GM11168 (cell line): ENCODE measurements around the gene SLC35E4.
"Not testable (repeated sequence)": the region's sequence is repeated elsewhere in the genome, so short reads cannot be mapped to it uniquely, and the experiment has no call there.

Source experiments
- in situ Hi-C: fragments of 300-500 bp; cut with MboI; formaldehyde crosslinking; loops from one replicate; pipeline ENCODE4 v1.12.0; 2022; ENCODE audit warnings: low sequenced_read_pairs; ENCODE audit not compliant: unreplicated experiment

The SLC35E4 gene

DNA sequence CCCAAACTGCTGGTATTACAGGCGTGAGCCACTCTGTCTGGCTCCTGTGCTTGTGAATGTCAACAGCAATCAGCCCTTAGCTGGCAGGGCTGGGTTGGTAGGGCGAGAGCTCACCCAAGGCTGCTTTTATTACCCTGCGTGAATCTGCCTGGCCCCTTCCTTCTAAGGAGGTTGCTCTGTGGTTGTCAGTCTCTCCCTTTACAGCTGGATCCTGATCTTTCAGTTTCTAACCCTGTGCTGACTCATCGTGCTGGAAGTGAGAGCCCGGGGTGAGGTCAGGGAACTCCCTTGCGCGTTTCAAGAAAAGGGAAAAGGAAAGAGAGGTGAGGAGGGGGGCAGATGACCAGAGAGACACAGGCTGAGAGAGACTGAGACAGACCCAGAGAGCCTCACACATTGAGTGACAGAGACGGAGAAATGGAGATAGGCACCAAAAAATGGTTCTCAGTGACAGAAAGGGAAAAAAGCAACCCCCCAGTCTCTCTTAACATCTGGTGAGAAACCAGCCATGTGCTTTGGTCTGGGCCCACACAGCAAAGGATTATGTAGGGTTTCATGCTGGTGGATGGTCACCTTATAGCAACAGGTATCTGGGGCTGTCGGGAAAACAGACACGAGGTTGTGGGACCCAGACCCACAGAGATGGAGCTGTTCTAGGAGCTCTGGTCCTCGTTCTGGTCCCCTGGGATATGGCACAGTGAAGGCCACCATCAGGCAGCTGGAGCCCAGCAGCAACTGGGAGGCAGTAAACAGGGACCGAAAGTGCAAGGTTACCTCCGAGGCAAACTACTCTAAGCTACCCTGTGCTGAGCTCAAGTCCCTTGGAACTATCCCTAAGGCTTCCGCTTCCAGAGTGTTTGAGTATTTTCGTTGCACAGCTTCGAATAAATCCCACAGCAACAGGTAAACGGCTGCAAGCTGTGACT lies 26.1 kb upstream of the SLC35E4 start:
- in situ Hi-C loops = no loop called here

DNA sequence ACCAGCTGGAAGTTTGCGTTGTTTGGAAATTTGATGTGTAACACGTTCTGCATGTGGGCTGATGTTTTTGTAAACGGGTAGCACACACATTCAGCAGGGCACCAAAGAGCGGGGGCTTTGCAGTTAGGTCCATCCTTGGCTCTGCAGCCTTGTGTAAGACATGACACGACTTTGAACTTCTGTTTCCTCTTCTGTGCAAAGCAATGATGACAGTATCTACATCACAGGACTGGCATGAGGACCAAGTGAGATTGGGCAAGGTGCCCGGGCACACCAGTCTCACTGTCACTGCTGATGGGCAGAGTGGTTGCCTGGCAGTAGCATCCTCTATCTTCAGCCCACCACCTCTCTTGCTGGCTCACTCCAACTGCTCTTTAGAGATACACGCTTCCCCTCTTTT lies 25.3 kb upstream of the SLC35E4 start:
- in situ Hi-C loops = no loop called here

DNA sequence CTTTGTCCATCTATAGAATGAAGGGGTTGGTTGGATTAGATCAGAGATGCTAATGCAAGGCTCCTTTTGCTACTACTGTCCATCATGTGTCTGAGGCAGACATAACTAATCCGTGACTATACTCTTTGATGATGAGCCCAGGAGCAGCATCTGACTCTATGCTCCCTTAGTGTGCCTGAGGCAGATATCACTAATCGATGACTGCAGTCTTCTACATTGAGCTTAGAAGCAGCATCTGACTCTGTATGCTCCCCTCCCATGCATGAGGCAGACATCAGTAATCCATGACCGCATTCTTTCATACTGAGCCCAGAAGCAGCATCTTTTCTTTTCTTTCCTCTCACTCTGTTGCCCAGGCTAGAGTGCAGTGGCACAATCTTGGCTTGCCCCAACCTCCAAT lies 24.4 kb upstream of the SLC35E4 start:
- in situ Hi-C loops = no loop called here

DNA sequence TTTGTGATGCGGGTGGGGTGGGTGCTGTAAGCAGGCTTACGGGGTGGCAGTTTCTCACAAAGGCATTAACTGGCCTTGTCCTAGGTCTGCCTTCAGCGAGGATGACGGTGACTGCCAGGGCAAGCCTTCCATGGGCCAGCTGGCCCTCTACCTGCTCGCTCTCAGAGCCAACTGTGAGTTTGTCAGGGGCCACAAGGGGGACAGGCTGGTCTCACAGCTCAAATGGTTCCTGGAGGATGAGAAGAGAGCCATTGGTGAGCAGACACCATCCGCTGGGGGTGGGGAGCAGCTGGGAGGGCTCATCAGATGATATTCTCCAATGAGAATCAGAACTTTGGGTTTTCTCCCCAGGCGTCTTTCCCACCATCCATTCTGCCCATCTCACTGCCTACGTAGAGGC lies 22.8 kb upstream of the SLC35E4 start:
- in situ Hi-C loops = no loop called here

DNA sequence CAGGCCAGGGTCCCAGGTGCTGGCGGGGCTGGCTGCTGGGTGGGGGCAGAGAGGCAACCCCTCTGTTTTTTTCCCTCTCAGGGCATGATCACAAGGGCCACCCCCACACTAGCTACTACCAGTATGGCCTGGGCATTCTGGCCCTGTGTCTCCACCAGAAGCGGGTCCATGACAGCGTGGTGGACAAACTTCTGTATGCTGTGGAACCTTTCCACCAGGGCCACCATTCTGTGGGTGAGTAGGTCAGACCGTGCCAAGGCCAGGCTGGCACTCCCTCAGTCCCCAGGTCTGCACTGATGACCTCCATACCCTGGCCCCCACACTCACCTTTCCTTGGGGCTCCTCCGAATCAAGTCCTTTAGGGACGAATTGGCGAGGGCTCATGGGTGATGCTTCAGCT lies 21.3 kb upstream of the SLC35E4 start:
- in situ Hi-C loops = no loop called here

DNA sequence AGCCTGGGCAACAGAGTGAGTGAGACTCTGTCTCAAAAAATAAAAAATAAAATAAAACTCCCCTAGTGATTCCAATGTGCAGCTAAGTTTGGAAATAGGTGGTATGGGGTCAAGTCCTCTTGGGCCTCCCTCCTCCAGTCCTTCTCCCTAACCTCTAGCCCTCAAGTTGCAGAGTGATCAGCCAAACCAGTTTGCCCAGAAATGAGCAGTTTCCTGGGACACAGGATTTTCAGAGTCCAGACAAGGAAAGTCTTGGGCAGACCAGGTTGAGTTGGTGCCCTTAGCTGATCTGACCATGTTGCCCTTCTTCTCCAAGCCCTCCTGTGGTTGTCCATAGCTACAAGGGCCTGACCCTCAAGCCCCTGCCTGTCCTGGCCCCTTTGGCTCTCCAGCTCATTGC lies 20.7 kb upstream of the SLC35E4 start:
- in situ Hi-C loops = no loop called here

DNA sequence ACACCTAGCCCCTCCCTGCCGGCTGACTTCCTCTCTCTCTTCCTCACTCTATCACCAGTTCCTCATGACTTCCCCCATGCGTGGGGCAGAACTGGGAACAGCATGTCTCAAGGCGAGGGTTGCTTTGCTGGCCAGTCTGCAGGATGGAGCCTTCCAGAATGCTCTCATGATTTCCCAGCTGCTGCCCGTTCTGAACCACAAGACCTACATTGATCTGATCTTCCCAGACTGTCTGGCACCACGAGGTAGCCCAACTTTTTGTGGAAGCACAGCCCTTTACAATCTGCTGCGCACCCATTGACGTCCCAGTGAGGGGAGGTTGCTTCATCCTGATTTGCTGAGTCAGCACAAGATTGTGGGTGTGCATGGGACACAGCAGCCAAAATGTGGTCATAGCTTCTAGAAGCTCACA lies 20.0 kb upstream of the SLC35E4 start:
- in situ Hi-C loops = no loop called here

DNA sequence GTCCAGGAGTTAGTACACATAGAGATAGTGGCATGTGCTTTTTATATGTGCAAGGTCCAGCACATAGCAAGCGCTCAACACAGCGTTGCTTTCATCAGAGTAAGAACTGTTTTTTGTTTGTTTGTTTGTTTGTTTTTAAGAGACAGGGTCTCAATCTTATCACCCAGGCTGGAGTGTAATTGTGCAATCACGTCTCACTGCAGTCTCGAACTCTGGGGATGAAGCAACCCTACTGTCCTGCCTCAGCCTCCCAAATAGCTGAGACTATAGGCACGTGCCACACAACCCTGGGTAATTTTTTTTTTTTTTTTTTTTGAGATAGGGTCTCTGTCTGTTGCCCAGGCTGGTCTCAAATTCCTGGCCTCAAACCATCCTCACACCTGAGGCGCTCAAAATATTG lies 17.8 kb upstream of the SLC35E4 start:
- in situ Hi-C loops = no loop called here

DNA sequence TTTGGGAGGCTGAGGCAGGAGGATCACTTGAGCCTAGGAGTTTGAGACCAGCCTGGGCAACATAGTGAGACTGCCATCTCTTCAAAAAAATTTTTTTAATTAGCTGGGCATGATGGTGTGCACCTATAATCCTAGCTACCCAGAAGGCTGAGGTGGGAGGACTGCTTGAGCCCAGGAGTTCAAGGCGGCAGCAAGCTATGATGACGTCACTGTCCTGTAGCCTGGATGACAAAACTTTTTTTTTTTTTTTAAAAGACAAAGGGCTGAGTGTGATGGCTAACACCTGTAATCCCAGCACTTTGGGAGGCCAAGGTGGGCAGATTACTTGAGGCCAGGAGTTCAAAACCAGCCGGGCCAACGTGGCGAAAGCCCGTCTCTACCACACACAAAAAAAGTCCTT lies 15.7 kb upstream of the SLC35E4 start:
- in situ Hi-C loops = not testable (repeated sequence)

DNA sequence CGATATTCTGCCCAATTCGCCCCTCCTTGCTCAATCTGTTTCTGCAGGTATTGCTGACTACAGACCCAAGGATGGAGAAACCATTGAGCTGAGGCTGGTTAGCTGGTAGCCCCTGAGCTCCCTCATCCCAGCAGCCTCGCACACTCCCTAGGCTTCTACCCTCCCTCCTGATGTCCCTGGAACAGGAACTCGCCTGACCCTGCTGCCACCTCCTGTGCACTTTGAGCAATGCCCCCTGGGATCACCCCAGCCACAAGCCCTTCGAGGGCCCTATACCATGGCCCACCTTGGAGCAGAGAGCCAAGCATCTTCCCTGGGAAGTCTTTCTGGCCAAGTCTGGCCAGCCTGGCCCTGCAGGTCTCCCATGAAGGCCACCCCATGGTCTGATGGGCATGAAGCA lies 9.2 kb upstream of the SLC35E4 start:
- in situ Hi-C loops = loop anchor here (5.0 to 25.0 kb wide), 2 partner anchors 131 to 286 kb away; no protein-coding TSS in a partner anchor

DNA sequence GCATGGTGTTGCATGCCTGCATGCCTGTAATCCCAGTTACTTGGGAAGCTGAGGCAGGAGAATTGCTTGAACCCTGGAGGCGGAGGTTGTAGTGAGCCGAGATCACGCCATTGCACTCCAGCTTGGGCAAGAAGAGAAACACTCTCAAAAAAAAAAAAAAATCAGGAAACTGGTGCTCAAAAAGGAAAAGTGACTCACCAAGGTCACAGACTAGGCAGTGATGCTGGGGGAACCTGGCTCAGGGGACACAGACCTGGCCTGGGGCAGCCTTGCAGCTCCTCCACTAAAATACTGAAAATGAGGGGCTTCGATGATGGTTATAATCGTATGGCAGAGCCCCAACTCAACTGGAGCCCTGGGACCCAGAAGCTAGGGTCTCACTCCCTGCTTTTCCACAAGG lies 8.1 kb upstream of the SLC35E4 start:
- in situ Hi-C loops = loop anchor here (5.0 to 25.0 kb wide), 2 partner anchors 130 to 285 kb away; no protein-coding TSS in a partner anchor

DNA sequence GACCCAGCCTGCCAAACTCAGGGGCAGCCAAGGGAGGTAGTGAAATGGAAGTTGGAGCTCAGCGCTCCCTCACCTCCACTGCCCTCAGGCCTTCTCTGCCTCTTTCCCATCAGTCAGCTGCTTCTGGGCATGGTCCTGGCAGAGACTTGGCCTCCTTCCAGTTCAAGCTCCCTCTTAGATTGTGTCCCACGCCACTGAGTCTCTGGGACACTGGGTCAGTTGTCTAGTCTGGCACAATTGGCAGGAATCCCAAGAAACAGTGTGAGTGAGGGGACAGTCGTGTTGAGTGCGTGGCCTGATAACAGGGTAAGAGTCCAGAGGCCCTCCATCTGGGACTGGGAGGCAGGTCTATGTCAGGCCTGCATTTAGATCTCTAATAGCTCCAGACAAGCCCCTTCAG lies 7.1 kb upstream of the SLC35E4 start:
- in situ Hi-C loops = loop anchor here (5.0 to 25.0 kb wide), 2 partner anchors 129 to 284 kb away; no protein-coding TSS in a partner anchor

DNA sequence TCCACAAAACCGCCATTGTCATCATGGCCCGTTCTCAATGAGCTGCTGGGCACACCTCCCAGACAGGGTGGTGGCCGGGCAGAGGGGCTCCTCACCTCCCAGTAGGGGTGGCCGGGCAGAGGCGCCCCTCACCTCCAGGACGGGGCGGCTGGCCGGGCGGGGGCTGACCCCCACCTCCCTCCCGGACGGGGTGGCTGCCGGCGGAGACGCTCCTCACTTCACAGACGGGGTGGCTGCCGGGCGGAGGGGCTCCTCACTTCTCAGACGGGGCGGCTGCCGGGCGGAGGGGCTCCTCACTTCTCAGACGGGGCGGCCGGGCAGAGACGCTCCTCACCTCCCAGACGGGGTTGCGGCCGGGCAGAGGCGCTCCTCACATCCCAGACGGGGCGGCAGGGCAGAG lies 4.1 kb upstream of the SLC35E4 start:
- in situ Hi-C loops = loop anchor here (25.0 kb wide), 1 partner anchor 281 kb away; no protein-coding TSS in a partner anchor

DNA sequence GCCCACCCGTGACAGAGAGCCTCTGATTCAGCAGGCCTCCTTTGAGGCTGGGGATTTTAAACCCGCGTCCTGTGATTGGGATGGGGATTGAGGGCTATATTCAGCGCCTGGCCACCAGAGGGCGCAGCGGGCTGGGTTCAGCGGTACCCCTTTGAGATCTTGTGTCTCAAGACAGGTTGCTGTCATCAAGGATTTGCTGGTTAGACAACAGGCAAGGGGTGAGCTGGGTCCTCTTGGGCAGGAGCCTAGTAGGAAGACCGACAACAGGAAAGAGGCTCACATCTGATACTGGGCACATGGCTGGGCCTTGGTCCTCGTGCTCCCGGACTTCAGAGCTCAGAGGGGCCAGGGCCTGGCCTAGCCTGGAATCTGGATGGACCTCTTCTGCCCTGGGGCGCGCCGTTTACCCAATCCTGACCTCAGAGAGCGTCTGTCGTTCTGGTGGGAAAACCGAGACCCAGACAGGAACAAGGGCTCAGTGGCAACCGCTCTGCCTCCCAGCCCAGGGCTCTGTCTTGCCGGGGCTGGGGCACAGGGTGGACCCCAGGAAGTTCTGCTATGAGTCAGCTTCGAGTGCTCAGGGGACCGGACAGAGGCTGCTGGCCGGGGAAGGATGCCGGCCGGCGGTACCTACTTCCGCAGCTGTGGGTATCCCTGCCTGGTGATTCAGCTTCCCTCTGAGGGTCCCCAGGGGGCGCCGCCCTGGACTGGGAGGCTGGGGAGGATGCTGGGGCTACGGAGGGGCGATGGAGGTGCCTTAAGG lies 929 bp upstream of the SLC35E4 start:
- in situ Hi-C loops = loop anchor here (25.0 kb wide), 1 partner anchor 278 kb away; no protein-coding TSS in a partner anchor

DNA sequence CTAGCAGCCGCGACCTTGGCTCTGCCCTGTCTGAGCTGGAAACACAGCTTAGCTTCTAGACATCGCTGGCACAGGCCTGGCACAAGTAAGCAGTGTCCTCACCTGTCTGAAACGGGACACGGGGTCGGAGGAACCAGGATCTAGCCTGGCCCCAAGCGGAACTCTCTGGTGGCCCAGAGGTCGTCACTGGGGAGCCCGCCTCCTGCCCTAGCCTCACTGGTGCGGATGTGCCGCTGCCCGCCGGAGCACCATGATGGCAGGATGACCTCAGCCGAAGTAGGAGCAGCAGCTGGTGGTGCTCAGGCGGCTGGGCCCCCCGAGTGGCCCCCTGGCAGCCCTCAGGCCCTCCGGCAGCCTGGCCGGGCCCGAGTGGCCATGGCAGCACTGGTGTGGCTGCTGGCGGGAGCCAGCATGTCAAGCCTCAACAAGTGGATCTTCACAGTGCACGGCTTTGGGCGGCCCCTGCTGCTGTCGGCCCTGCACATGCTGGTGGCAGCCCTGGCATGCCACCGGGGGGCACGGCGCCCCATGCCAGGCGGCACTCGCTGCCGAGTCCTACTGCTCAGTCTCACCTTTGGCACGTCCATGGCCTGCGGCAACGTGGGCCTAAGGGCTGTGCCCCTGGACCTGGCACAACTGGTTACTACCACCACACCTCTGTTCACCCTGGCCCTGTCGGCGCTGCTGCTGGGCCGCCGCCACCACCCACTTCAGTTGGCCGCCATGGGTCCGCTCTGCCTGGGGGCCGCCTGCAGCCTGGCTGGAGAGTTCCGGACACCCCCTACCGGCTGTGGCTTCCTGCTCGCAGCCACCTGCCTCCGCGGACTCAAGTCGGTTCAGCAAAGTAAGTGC lies 871 bp downstream of the SLC35E4 start:
- in situ Hi-C loops = loop anchor here (25.0 kb wide), 1 partner anchor 276 kb away; no protein-coding TSS in a partner anchor

DNA sequence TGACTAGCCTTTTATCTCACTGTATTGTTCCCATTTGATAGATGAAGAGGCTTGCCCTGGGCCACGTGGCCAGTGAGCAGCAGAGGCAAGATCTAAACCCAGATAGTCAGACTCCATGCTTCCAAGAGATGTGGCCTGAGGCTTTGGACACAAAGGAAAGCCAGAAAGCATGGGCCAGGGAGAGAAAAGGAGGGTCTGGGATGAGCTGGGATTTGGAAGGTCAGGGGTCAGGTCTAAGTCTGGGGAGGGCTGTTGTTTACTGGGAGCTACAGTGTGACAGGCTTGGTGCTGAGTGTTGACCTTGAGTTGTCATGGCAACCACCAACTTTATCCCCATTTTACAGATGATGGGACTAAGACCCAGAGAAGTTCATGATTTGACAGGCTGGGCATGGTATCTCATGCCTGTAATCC lies 2.1 kb downstream of the SLC35E4 start:
- in situ Hi-C loops = loop anchor here (25.0 kb wide), 1 partner anchor 275 kb away; no protein-coding TSS in a partner anchor

DNA sequence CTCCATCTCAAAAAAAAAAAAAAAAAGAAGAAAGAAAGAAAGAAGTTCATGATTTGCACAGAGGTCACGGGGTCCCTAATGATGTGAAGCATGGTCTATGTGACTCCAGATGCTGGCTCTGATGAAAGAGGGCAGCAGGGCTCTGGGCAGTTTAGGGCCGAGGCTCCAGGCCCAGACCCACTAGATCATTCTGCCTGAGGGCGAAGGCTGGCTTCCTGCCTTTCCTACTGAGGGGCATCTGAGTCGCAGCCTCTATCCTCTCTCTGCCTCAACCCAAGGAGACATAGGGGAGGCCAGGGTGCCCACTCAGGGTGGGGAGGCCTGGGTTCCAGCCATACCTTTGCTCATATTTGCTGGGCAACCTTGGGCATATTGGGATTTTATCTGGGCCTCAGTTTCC lies 4.8 kb downstream of the SLC35E4 start:
- in situ Hi-C loops = loop anchor here (25.0 kb wide), 1 partner anchor 272 kb away; no protein-coding TSS in a partner anchor

DNA sequence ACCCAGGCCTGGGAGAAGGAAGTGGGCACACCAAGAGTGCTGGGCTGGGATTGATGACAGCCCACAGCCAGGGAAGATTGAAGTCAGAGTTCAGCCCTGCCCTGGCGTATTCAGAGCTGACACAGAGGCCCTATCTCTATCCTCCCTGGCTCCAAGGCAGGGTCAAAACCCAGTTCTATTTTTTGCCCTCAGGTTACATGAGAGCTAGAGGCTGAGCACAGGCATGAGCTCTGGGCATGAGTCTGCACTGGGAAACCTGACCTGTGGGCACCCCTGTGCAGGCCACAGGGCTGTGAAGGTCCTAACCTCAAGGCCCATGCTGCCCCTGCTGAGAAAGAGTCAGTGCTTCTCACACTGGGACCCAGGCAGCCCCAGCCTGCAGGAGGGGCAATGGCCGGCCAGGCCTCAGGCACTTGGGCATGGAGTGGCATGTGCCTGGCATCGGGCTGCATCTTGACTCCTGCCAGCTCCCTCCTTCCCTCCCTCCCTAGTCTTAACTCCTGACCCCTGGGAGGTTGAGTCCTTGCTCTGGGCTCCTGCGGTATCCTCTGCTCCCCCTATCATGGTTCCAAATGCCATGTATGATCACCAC lies 5.4 kb downstream of the SLC35E4 start:
- in situ Hi-C loops = loop anchor here (25.0 kb wide), 1 partner anchor 271 kb away; no protein-coding TSS in a partner anchor
